GM13976 (cell line): ENCODE measurements around the gene SDK1.

Source experiments
- DNase-seq: peaks from one replicate; pipeline ENCODE4 v3.0.0; 2012; ENCODE audit warnings: low spot score
- CTCF ChIP-seq: IDR thresholded peaks from 2 replicates; pipeline ENCODE4 v1.5.1; 2012; ENCODE audit warnings: borderline replicate concordance, mild to moderate bottlenecking; ENCODE audit not compliant: insufficient read depth; ENCODE audit errors: extremely low read depth, missing control alignments, control extremely low read depth
- in situ Hi-C: fragments of 300-500 bp; cut with MboI; formaldehyde crosslinking; loops from one replicate; pipeline ENCODE4 v1.12.0; 2022; ENCODE audit warnings: low sequenced_read_pairs, mixed read lengths, inconsistent platforms; ENCODE audit not compliant: unreplicated experiment

The SDK1 gene

GRCh38 chr7:3688071-3688470, 387.0 kb downstream of the SDK1 start:
- TF ChIP-seq CTCF, result no peak
- in situ Hi-C loops, result no loop called here
- DNase-seq, result no peak

- TF ChIP-seq CTCF, result no peak
- DNase-seq, result no peak
- in situ Hi-C loops, result no loop called here
Observed at GRCh38 chr7:3688842-3689241, 387.8 kb downstream of the SDK1 start.

GRCh38 chr7:3691478-3692158, 390.6 kb downstream of the SDK1 start:
- no peak for TF ChIP-seq CTCF
- in situ Hi-C loops, result no loop called here
- no peak for DNase-seq

- TF ChIP-seq CTCF, result no peak
- in situ Hi-C loops, result no loop called here
- DNase-seq, result no peak
Observed at GRCh38 chr7:3695602-3696001, 394.6 kb downstream of the SDK1 start.

- no peak for TF ChIP-seq CTCF
- in situ Hi-C loops, result no loop called here
- DNase-seq, result no peak
Observed at GRCh38 chr7:3696113-3696512, 395.1 kb downstream of the SDK1 start.

- no peak for DNase-seq
- in situ Hi-C loops, result no loop called here
- no peak for TF ChIP-seq CTCF
Observed at GRCh38 chr7:3697472-3697871, 396.4 kb downstream of the SDK1 start.
